ENCODE data around the gene ATP8A2. TPM values are rescaled to one million over a fixed set of nuclear protein-coding genes. Genes with fewer than 3 reads are reported as not detected.

ATP8A2 gene
- total RNA-seq, 1 experiment from 2014 or later = 0.26 TPM

GRCh38 chr13:25727810-25728209 lies 356.0 kb downstream of the ATP8A2 start:
- Mint-ChIP-seq H3K36me3 (ENCODE audit: insufficient read depth, unreplicated experiment) (no peaks in the 10 kb centered on the region), H3K9me3 (ENCODE audit: unreplicated experiment) (no peaks in the 10 kb centered on the region), H3K4me1 (ENCODE audit: insufficient read depth, unreplicated experiment) (peaks cover 12% of the 10 kb centered on the region), H3K27me3 (ENCODE audit: insufficient read depth, unreplicated experiment) (no peaks in the 10 kb centered on the region), H3K4me3 (ENCODE audit: unreplicated experiment) (no peak overlapping the region), H3K27ac (ENCODE audit: low read depth, unreplicated experiment) (no peak overlapping the region)
- no peak for TF ChIP-seq CTCF (IDR thresholded peaks at IDR 0.05; ENCODE audit: unreplicated experiment)
- CTCF ChIA-PET = interaction anchor here (0.6 kb wide), 1 partner anchor 15 kb away, joined by 3 read pairs; no protein-coding TSS in a partner anchor
- DNase-seq (ENCODE audit: unreplicated experiment) = no peak
- POLR2A ChIA-PET = no interaction called here
- no TSS peak for BruUV-seq (replicated peaks)
- intact Hi-C loops (cut with micrococcal nuclease) = no loop called here

- no peak for DNase-seq (ENCODE audit: unreplicated experiment)
- Mint-ChIP-seq H3K27me3 (ENCODE audit: insufficient read depth, unreplicated experiment) (no peaks in the 10 kb centered on the region), H3K36me3 (ENCODE audit: insufficient read depth, unreplicated experiment) (no peaks in the 10 kb centered on the region), H3K9me3 (ENCODE audit: unreplicated experiment) (no peaks in the 10 kb centered on the region), H3K4me1 (ENCODE audit: insufficient read depth, unreplicated experiment) (peaks cover 26% of the 10 kb centered on the region), H3K4me3 (ENCODE audit: unreplicated experiment) (no peak overlapping the region), H3K27ac (ENCODE audit: low read depth, unreplicated experiment) (no peak overlapping the region)
- intact Hi-C loops (cut with micrococcal nuclease) = no loop called here
- no peak for TF ChIP-seq CTCF (IDR thresholded peaks at IDR 0.05; ENCODE audit: unreplicated experiment)
- POLR2A ChIA-PET = no interaction called here
- BruUV-seq (replicated peaks) = no TSS peak
- CTCF ChIA-PET = no interaction called here
Observed at GRCh38 chr13:25729201-25729600, 357.4 kb downstream of the ATP8A2 start.

- no peaks in the 10 kb centered on the region for H3K27me3 Mint-ChIP-seq (ENCODE audit: insufficient read depth, unreplicated experiment)
- H3K4me1 Mint-ChIP-seq (ENCODE audit: insufficient read depth, unreplicated experiment) = peaks cover 26% of the 10 kb centered on the region
- H3K27ac Mint-ChIP-seq (ENCODE audit: low read depth, unreplicated experiment) = no peak overlapping the region
- CTCF ChIA-PET = no interaction called here
- no TSS peak for BruUV-seq (replicated peaks)
- no peaks in the 10 kb centered on the region for H3K9me3 Mint-ChIP-seq (ENCODE audit: unreplicated experiment)
- no peak for TF ChIP-seq CTCF (IDR thresholded peaks at IDR 0.05; ENCODE audit: unreplicated experiment)
- intact Hi-C loops (cut with micrococcal nuclease) = loop anchor here (5.0 kb wide), 1 partner anchor 79 kb away; no protein-coding TSS in a partner anchor
- no peaks in the 10 kb centered on the region for H3K36me3 Mint-ChIP-seq (ENCODE audit: insufficient read depth, unreplicated experiment)
- DNase-seq (ENCODE audit: unreplicated experiment) = no peak
- H3K4me3 Mint-ChIP-seq (ENCODE audit: unreplicated experiment) = no peak overlapping the region
- POLR2A ChIA-PET = interaction anchor here (0.6 to 0.7 kb wide), 2 partner anchors 82 to 567 kb away, joined by 3 to 6 read pairs; no protein-coding TSS in a partner anchor
Observed at GRCh38 chr13:25731037-25731436, 359.3 kb downstream of the ATP8A2 start.

- ChIA-PET POLR2A (no interaction called here), CTCF (interaction anchor here (0.5 to 0.6 kb wide), 3 partner anchors 14 to 221 kb away, joined by 3 to 4 read pairs (median 3); no protein-coding TSS in a partner anchor)
- H3K9me3 Mint-ChIP-seq (ENCODE audit: unreplicated experiment) = no peaks in the 10 kb centered on the region
- no peak overlapping the region for H3K27ac Mint-ChIP-seq (ENCODE audit: low read depth, unreplicated experiment)
- H3K36me3 Mint-ChIP-seq (ENCODE audit: insufficient read depth, unreplicated experiment) = no peaks in the 10 kb centered on the region
- intact Hi-C loops (cut with micrococcal nuclease) = loop anchor here (5.0 kb wide), 1 partner anchor 79 kb away; no protein-coding TSS in a partner anchor
- BruUV-seq (replicated peaks) = no TSS peak
- no peak for TF ChIP-seq CTCF (IDR thresholded peaks at IDR 0.05; ENCODE audit: unreplicated experiment)
- peaks cover 26% of the 10 kb centered on the region for H3K4me1 Mint-ChIP-seq (ENCODE audit: insufficient read depth, unreplicated experiment)
- no peak overlapping the region for H3K4me3 Mint-ChIP-seq (ENCODE audit: unreplicated experiment)
- H3K27me3 Mint-ChIP-seq (ENCODE audit: insufficient read depth, unreplicated experiment) = no peaks in the 10 kb centered on the region
- no peak for DNase-seq (ENCODE audit: unreplicated experiment)
Observed at GRCh38 chr13:25731536-25731935, 359.8 kb downstream of the ATP8A2 start.

Measured in MCF 10A (cell line).